ENCODE measurements around the gene TUT7.
"Not testable (repeated sequence)": the region's sequence is repeated elsewhere in the genome, so short reads cannot be mapped to it uniquely, and the experiment has no call there.

TUT7 gene

GRCh38 chr9:86290341-86290740 is 63.9 kb downstream of the TUT7 start:
- not testable (repeated sequence) for DNase-seq

- DNase-seq, result no peak
These were observed 65.6 kb downstream of the TUT7 start for GRCh38 chr9:86288499-86289198.

- no peak for DNase-seq
These were observed 67.2 kb downstream of the TUT7 start for GRCh38 chr9:86287013-86287412.

- no peak for DNase-seq
These were observed 67.9 kb downstream of the TUT7 start for GRCh38 chr9:86286278-86286677.

- no peak for DNase-seq
These were observed 68.9 kb downstream of the TUT7 start for GRCh38 chr9:86285261-86285660.

- DNase-seq, result no peak
These were observed 71.2 kb downstream of the TUT7 start for GRCh38 chr9:86282979-86283535.

GRCh38 chr9:86282077-86282978 is 71.9 kb downstream of the TUT7 start, which contains the start of gene ISCA1:
TSS of gene ISCA1 (minus strand) at chr9:86282538. CDS start at chr9:86282458, 80 bp downstream.
- DNase-seq, result peak; percentile 79 to 88

GRCh38 chr9:86281593-86282076 is 72.6 kb downstream of the TUT7 start:
- DNase-seq, result peak in 1 of 2 experiments; percentile 40

GRCh38 chr9:86280580-86280979 is 73.6 kb downstream of the TUT7 start:
- DNase-seq, result no peak

GRCh38 chr9:86279839-86280238 is 74.4 kb downstream of the TUT7 start:
- no peak for DNase-seq

- DNase-seq, result no peak
These were observed 77.1 kb downstream of the TUT7 start for GRCh38 chr9:86277072-86277471.

GRCh38 chr9:86275962-86276361 is 78.2 kb downstream of the TUT7 start:
- DNase-seq, result no peak

GRCh38 chr9:86274821-86275643 is 79.2 kb downstream of the TUT7 start:
- no peak for DNase-seq

GRCh38 chr9:86272221-86272620 is 82.0 kb downstream of the TUT7 start:
- no peak for DNase-seq

- DNase-seq, result no peak
These were observed 90.3 kb downstream of the TUT7 start for GRCh38 chr9:86263876-86264275.

- DNase-seq, result no peak
These were observed 91.7 kb downstream of the TUT7 start for GRCh38 chr9:86262492-86262891.

- DNase-seq, result no peak
These were observed 94.7 kb downstream of the TUT7 start, which contains the start of gene C9orf153 for GRCh38 chr9:86259557-86259956. TSS of gene C9orf153 (minus strand) at chr9:86259657. CDS start at chr9:86229603, 30,054 bp downstream.

GRCh38 chr9:86257391-86257790 is 96.8 kb downstream of the TUT7 start:
- no peak for DNase-seq

GRCh38 chr9:86256653-86257052 is 97.6 kb downstream of the TUT7 start:
- no peak for DNase-seq

- DNase-seq, result no peak
These were observed 100.6 kb downstream of the TUT7 start for GRCh38 chr9:86253577-86253976.

- DNase-seq, result no peak
These were observed 101.3 kb downstream of the TUT7 start for GRCh38 chr9:86252870-86253269.

- no peak for DNase-seq
These were observed 104.1 kb downstream of the TUT7 start for GRCh38 chr9:86250123-86250522.

Data from SHP77 (cell line).